NOMO-1 treated with dmso at 0.1 percent for 144 hours (cell line): ENCODE data around the gene RIMS3.

Source experiments
- DNase-seq: peaks from one replicate; lab custom pipeline; 2025; ENCODE audit not compliant: unreplicated experiment; lab: John Stamatoyannopoulos, UW

RIMS3 gene

DNA sequence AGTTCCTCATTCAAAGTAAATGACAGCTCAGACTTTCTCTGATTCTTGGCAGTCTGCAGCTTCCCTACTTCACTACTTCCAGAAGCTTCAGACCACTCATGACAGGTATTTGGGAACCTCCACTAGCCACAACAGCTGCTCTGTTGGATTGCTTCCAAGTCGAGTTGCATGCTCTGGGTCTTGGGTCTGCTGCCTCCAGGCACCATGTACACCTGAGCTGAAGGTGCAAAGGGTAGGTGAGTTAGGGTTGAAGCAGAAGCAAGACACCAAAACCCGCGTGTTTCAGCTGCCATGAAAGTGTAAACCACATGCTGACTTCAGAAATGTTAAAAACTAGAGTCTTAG lies 71.3 kb downstream of the RIMS3 start:
- no peak for DNase-seq

- peak; percentile 26 for DNase-seq
These were observed 71.9 kb downstream of the RIMS3 start for GRCh38 chr1:40593449-40594186.

GRCh38 chr1:40592107-40592803 lies 73.2 kb downstream of the RIMS3 start:
- DNase-seq = no peak

GRCh38 chr1:40588586-40588985 lies 76.9 kb downstream of the RIMS3 start:
- DNase-seq = no peak

GRCh38 chr1:40583980-40584379 lies 81.5 kb downstream of the RIMS3 start:
- DNase-seq = no peak

DNA sequence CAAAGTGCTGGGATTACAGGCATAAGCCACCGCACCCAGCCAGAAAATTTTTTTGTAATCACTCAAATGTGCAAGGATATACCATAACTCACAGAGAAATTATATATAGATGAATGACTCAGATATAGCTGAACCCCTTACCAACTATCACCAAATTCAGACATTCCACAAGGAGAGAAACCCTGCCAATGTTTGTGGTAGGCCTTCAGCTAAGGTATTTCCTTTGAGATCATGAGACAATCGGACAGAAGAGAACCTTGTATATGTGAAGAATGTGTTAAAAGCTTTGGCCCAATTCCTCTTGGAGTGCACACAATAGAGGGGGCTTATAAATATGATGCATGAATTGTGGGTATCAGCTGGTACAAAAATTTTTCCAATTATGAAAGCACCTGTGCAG lies 83.4 kb downstream of the RIMS3 start:
- DNase-seq = no peak

DNA sequence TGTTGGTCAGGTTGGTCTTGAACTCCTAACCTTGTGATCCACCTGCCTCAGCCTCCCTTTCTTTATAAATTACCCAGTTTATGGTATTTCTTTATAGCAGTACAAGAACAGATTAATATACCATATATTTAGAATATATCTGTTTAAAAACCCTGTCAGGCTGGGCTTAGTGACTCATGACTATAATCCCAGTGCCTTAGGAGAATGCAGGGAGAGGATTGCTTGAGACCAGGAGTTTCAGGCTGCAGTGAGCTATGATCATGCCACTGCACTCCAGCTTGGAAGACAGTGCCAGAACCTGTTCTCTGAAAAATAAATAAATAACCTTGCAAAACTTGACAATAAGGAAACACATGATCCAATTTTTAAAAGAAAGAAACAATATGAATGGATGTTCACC lies 90.1 kb downstream of the RIMS3 start:
- no peak for DNase-seq

DNA sequence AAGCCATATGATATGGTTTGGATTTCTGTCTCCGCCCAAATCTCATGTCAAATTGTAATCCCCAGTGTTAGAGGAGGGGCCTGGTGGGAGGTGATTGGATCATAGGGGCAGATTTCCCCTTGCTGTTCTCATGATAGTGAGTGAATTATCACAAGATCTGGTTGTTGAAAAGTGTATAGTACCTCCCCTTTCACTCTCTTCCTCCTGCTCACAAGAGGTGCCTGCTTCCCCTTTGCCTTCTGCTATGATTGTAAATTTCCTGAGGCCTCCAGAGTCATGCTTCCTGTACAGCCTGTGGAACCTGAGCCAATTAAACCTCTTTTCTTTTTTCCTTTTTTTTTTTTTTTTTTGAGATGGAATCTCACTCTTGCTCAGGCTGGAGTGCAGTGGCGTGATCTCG lies 90.7 kb downstream of the RIMS3 start:
- peak; percentile 23 for DNase-seq
